SK-N-SH treated with all-trans-retinoic acid at 6 μM for 48 hours (cell line): ENCODE measurements around the gene RABGAP1L.
"Not testable (repeated sequence)": the region's sequence is repeated elsewhere in the genome, so short reads cannot be mapped to it uniquely, and the experiment has no call there.

Source experiments
- CSRNP3 ChIP-seq: fragments of 250-450 bp; sonication (Bioruptor Pico); IDR thresholded peaks from 2 replicates; pipeline ENCODE4 v1.5.1; 2021; ENCODE audit warnings: mild to moderate bottlenecking, moderate library complexity
- ESRRG ChIP-seq: fragments of 250-450 bp; sonication (Bioruptor Pico); IDR thresholded peaks from 2 replicates; pipeline ENCODE4 v1.6.1; 2021; ENCODE audit warnings: mild to moderate bottlenecking
- OSR1 ChIP-seq: fragments of 250-450 bp; sonication (Bioruptor Pico); IDR thresholded peaks from 2 replicates; pipeline ENCODE4 v1.8.0; 2022; ENCODE audit warnings: moderate library complexity, mild to moderate bottlenecking, inconsistent platforms
- POU6F1 ChIP-seq: fragments of 250-450 bp; sonication (Bioruptor Pico); IDR thresholded peaks from 2 replicates; pipeline ENCODE4 v1.8.0; 2021; ENCODE audit warnings: low read depth, mild to moderate bottlenecking, moderate library complexity, borderline replicate concordance
- PPARA ChIP-seq: fragments of 250-450 bp; sonication (Bioruptor Pico); IDR thresholded peaks from 2 replicates; pipeline ENCODE4 v1.5.0; 2020; ENCODE audit warnings: mild to moderate bottlenecking, borderline replicate concordance
- SNAI2 ChIP-seq: fragments of 250-450 bp; sonication (Bioruptor Pico); IDR thresholded peaks from 2 replicates; pipeline ENCODE4 v1.5.0; 2020; ENCODE audit warnings: mild to moderate bottlenecking, moderate library complexity
- TCF4 ChIP-seq: fragments of 250-450 bp; sonication (Bioruptor Pico); IDR thresholded peaks from 2 replicates; pipeline ENCODE4 v1.8.0; 2021; ENCODE audit warnings: mild to moderate bottlenecking, moderate library complexity, borderline replicate concordance
- ZC3H10 ChIP-seq: fragments of 250-450 bp; sonication (Bioruptor Pico); IDR thresholded peaks from 2 replicates; pipeline ENCODE4 v1.5.1; 2021; ENCODE audit warnings: mild to moderate bottlenecking, moderate library complexity
- ZFP30 ChIP-seq: fragments of 450-650 bp; formaldehyde crosslinking; IDR thresholded peaks from 2 replicates; pipeline ENCODE4 v1.5.0; 2022; ENCODE audit warnings: mild to moderate bottlenecking, moderate library complexity

GRCh38 chr1:174178459-174178858, 19.1 kb downstream of the RABGAP1L start:
- TF ChIP-seq ZC3H10 (CRISPR knock-in tag); SNAI2 (CRISPR knock-in tag); TCF4; CSRNP3 (CRISPR knock-in tag); PPARA (CRISPR knock-in tag); POU6F1 (CRISPR knock-in tag); ZFP30 (CRISPR knock-in tag); OSR1; ESRRG (CRISPR knock-in tag): not testable (repeated sequence)
